Measurements from ENCODE around the gene WBP4. TPM values are rescaled to one million over a fixed set of nuclear protein-coding genes. Genes with fewer than 3 reads are reported as not detected.

Gene WBP4
- 7.1 and 7.2 TPM in 2 replicates for total RNA-seq (2021)
- long read RNA-seq, partial matches to known transcripts = 8 of 14 reads
- long read RNA-seq, other reads (novel, unspliced or antisense) = 3 of 14 reads

DNA sequence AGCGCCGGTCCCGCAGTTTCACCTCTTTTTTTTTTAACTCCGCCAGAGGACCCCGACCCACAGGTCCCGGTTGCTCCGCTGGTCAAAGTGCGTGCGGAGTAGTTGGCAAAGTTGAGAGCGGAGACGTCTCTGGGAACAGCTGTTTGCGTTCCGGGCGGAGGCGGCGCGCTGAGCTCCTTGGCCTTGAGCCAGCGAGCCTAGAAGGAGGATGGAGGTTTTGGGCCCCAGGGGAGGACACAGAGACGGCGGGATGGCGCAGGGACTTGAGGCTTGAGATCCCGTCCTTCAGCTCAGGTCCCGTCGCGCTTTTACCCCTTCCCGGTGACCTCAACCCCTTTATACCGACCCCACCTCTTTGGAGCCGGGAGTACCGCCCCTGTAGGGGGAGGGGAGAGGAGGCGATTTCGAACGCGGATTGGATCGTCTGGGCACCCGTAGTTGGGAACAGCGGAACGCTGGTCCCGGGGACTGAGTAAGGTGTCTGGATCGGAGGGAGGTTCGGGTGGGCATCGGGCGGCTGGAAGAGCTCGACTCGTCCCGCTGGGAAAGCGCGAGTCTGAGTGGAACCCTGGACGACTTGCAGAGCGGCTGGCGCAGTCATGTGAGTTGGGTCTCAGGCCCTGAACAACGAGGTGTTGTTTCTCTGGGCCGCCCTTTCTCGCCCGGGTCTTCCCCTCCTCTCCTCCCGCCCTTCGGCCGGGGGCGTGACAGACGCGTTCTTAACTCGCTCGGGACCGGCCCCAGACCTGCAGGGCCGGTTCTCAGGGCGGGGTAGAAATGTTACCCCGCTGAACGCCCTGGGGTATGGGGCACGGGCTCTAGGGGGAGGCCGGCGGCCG is at the start of gene WBP4:
Gene WBP4 (plus strand): TSS at position 435 of the 839 bp plus-strand sequence. CDS start 165 bp downstream, at position 600.
- peaks cover 25 to 29% of the 10 kb centered on the region in 2 experiments for H3K4me1 Mint-ChIP-seq
- Histone ChIP-seq H3K56ac (ENCODE audit: insufficient read length, low read depth, low read length) (no peak within 1 kb of the TSS), H4K20me1 (ENCODE audit: control insufficient read depth, insufficient read depth, insufficient read length) (no peaks in the 10 kb centered on the region), H3K4me1 (ENCODE audit: insufficient read depth, low read length) (no peaks in the 10 kb centered on the region), H4K91ac (ENCODE audit: insufficient read length, low read depth, low read length) (no peak within 1 kb of the TSS), H2BK5ac (ENCODE audit: insufficient read length, low read length) (no peak within 1 kb of the TSS), H3K14ac (ENCODE audit: insufficient read depth, low read length) (peak within 1 kb of the TSS; percentile 89), H4K5ac (ENCODE audit: insufficient read length, low read depth, low read length) (no peak within 1 kb of the TSS), H2BK12ac (ENCODE audit: insufficient read length, low read depth, low read length) (no peak within 1 kb of the TSS), H2BK20ac (ENCODE audit: low read depth, low read length, poor library complexity, severe bottlenecking) (no peak within 1 kb of the TSS), H3K27ac (ENCODE audit: insufficient read length, low read depth, low read length) (peak within 1 kb of the TSS; percentile 41), H3K27me3 (ENCODE audit: insufficient read depth, low read length) (no peaks in the 10 kb centered on the region), H3K23me2 (ENCODE audit: insufficient read length, low read depth, low read length, poor library complexity, severe bottlenecking) (no peaks in the 10 kb centered on the region), H3K79me1 (ENCODE audit: insufficient read depth, low read depth, low read length, poor library complexity, severe bottlenecking) (no peaks in the 10 kb centered on the region), H3K9me3 (ENCODE audit: control insufficient read depth, low read depth, low read length) (no peaks in the 10 kb centered on the region), H2BK15ac (ENCODE audit: low read depth, low read length) (no peak within 1 kb of the TSS), H3K9ac (ENCODE audit: extremely low read depth, insufficient read length, low read length) (peak within 1 kb of the TSS; percentile 81), H3T11ph (ENCODE audit: low read length) (no peak within 1 kb of the TSS), H3K23ac (ENCODE audit: insufficient read length, low read depth, low read length) (no peak within 1 kb of the TSS), H2BK120ac (ENCODE audit: low read depth, low read length, poor library complexity, severe bottlenecking) (no peak within 1 kb of the TSS), H2AFZ (ENCODE audit: low read length) (peak within 1 kb of the TSS; percentile 41), H3K4ac (ENCODE audit: low read depth, low read length) (no peak within 1 kb of the TSS; the same call in 1 of the 2 replicates), H2AK5ac (ENCODE audit: insufficient read length, low read length) (no peak within 1 kb of the TSS), H3K4me2 (ENCODE audit: insufficient read depth, insufficient read length, low read length) (peak within 1 kb of the TSS; percentile 69), H3K18ac (ENCODE audit: insufficient read length, low read depth, low read length) (peak within 1 kb of the TSS; percentile 92), H3K79me2 (ENCODE audit: insufficient read depth, low read length) (no peaks in the 10 kb centered on the region), H4K8ac (replicated peaks; ENCODE audit: insufficient read length, low read depth, low read length) (no peak within 1 kb of the TSS)
- H3K9me3 Mint-ChIP-seq = no peaks in the 10 kb centered on the region
- peak; percentile 95 for DNase-seq
- TF ChIP-seq CTCF (conservative IDR thresholded peaks at IDR 0.05) = no peak
- H3K36me3 Mint-ChIP-seq (ENCODE audit: insufficient read depth in 1 of 3, low read depth in 3 of 3) = peaks cover 3 to 28% (median 26%) of the 10 kb centered on the region in 3 experiments; a peak in 5 of 7 replicates
- peak within 1 kb of the TSS; percentile 99 to 100 (median 99) for H3K27ac Mint-ChIP-seq
- peak within 1 kb of the TSS; percentile 99 for H3K4me3 Mint-ChIP-seq
- H3K27me3 Mint-ChIP-seq (ENCODE audit: low read depth) = peaks cover 7% of the 10 kb centered on the region
- no CpG with 5 or more reads among the region's 71 CpGs for WGBS (ENCODE audit: extremely low coverage, insufficient read length, low lambda C conversion rate)
